ENCODE measurements around the gene GLIPR1L1.
"Not testable (repeated sequence)": the region's sequence is repeated elsewhere in the genome, so short reads cannot be mapped to it uniquely, and the experiment has no call there.

Gene GLIPR1L1, protein sequence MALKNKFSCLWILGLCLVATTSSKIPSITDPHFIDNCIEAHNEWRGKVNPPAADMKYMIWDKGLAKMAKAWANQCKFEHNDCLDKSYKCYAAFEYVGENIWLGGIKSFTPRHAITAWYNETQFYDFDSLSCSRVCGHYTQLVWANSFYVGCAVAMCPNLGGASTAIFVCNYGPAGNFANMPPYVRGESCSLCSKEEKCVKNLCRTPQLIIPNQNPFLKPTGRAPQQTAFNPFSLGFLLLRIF

DNA sequence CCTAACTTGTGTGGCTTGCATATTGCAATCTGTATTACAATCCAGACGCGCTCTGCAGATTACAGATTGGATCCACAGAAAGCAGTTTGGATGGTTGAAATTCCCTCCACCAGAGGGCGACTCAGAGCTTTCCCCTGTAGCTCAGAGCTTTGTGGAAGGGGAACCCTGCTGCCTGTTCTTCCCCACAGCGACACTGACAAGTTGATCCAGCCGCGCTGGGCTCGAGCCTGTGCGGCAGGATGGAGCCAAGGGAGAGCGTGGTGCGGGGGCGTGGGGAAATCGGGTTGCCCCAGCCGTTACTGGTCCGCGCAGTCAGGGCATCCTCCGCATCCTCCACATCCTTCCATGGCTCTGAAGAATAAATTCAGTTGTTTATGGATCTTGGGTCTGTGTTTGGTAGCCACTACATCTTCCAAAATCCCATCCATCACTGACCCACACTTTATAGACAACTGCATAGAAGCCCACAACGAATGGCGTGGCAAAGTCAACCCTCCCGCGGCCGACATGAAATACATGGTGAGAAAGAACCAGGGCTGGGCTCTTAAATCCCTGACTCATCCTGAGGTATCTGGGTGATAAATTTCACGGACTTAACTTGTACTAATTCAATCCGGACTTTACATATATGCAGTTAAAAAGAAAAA is at the start of gene GLIPR1L1:
Gene GLIPR1L1 (plus strand): TSS at position 287 of the 647 bp plus-strand sequence. CDS start 59 bp downstream, at position 346.
- peak; percentile 66 for DNase-seq

DNA sequence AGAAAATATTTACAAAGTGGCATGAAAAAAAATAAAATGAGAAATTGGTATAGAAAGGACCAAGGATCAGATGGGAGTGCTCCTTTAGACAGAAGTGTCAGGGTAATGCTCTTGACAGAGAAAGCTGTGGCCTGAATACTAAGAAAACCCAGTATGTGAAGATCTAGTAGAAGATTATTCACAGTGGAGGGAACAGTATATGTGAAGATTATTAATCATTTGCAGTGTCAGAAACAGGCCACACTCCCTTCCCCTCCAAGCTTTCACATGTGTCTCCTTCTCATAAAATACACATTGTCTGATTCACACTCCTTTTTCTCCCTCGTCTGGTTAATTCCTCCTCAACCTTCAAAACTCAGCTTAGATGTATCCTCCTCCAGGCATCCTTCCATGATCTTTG is 45.6 kb upstream of the GLIPR1L1 start:
- DNase-seq: no peak

DNA sequence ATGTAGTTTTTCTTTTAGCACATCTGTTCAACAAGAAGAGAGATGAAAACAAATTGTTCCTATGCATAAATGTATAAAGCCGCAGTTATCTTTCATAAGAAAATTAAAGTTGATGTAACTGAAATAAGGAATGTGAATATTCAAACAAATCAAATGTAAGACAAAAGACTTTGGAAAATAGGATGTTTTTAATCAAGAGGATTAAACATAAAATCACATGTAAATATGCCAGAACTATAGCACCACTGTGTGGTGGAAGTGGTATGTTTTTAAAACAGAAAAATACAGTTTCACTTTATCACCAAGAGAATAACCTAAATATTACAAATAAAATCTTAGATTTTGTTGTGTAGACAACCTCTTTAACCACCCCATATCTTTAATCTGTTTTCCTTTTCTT is 44.7 kb upstream of the GLIPR1L1 start:
- DNase-seq: no peak

DNA sequence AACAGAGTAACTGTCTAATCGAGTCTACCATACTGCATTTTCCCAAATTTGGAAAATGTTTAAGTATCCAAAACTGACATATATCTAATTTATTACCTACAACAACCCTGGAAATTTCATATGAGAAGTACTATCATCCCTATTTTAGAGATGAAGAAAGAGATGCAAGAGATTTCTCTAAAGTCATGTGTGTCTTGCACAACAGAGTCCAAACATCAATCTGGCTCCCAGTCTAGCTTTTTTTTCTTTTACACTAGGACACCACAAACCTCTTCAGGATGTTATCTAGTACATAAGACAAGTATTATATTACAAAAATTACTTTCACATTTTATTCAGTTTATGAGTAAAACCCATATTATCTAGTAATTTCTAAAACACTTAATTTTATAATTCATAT is 43.5 kb upstream of the GLIPR1L1 start:
- no peak for DNase-seq

DNA sequence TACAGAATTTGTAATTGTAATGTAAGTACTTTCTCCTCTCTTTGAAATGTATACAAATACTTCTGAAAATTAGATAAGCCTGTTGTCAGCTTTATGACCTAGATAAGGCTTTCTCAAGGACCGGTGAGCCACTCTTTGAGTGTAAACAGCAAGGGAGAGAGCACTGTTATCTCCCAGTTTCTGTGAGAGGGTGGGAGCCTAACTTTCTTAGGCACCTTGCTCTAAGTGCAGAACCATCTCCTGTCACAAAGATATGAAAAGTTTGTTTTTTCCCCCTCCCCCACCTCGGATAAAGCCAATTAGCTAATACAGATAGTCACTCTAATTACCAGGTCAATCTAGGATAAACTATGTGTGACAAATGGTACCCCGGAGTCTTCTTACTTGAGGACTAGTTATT is 40.1 kb upstream of the GLIPR1L1 start:
- DNase-seq: no peak

DNA sequence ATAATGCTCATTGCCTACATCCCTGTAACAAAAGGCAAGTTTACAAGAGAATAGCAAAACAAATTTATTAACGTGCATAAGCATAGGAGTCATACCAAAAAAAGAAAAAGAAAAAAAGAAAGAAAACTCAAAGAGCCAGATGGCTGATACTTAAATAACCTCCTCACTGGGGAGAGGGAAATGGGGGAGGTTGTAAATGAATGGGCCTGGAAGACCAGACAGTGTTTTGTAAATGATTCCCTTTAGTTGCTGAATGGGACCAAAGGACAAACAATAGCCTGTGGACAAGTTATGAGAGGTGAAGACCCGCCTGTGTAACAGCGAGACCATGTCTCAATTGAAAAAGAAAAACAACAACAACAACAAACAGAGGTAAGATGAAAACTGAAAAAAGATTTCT is 39.7 kb upstream of the GLIPR1L1 start:
- DNase-seq: no peak

DNA sequence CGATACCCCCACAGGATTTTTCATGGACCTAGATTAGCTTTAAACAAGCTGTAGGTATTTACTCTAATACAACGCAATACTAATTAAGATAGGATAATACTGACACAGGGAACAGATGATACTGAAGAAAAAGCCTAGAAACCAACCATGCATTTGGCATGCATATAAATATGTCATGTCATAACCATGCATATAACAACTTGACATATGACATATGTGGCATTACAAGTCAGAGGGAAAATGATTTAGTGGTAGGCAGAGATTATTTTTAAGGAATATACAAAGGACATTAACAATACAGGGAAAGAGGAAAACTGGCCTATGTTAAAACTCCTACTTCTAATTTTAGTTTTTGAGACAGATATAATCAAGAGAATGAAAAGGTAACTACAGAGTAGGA is 32.2 kb upstream of the GLIPR1L1 start:
- DNase-seq: no peak

DNA sequence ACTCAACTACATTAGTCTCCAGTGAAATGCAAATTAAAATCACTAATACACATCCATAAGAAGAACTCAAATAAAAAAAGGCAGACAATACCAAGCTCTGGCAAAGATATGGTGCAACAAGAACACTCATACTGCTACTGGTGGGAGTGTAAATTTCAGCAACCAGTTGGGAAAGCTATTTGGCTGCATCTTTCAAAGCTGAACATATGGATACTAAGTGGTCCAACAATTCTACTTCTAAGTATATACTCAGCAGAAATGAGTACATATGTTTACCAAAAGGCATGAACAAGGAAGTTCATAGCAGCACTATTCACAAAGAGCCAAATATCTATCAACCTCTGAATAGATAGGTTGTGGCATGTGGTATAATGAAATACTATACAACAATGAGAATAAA is 31.7 kb upstream of the GLIPR1L1 start:
- no peak for DNase-seq

DNA sequence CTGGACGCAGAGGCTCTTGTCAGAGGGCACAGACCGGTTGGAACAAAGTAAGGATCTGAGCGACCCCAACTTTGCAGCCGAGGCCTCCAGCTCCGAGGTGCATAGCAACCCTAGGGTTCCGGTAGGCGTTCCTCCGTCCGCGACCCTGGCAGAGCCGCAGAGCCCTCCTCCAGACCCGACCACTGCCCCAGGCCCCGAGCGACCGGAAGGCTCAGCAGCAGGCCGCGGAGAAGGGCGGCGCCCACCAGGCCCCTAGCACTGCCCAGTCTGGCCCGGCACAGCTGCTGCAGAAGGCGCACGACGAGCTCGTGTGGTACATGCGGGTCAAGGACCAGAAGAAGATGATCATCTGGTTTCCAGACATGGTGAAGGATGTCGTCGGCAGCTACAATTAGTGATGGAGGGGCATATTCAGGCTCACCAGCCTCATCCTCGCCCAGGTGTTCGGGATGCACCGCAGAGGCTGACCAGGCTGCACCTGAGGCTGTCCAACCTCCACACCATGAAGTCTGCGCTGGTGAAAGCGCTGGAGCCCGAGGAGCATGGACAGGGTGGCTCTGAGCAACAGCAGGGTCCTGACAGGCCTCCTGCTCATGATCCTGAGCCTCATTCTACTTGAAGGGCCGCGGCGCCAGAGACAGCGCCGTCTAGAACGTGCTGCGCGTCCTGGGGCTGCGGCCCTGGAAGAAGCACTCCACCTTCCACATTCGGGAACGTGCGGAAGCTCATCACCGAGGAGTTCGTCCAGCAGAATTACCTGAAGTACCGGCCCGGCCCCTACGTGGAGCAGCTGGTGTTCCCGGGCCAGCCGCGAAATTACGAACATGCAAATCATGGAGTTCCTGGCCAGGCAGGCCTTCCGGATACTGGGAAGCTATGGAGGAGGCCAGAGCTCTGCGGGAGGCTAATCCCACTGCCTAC is 28.8 kb upstream of the GLIPR1L1 start:
- DNase-seq: no peak

DNA sequence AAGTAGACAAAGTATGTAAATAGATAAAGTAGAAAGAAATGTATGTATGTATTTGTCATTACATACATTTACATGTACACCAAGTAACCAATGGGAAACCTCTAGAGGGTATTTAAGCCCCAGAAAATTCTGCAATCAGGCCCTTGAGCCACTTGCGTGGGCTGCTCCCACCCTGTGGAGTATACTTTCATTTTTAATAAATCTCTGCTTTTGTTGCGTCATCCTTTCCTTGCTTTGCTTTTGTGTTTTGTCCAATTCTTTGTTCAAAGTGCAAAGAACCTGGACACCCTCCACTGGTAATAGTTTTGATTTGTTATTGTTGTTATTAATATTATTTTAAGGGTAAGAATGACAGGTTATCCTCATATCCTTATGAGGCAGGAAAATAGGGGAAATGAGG is 26.2 kb upstream of the GLIPR1L1 start:
- no peak for DNase-seq

DNA sequence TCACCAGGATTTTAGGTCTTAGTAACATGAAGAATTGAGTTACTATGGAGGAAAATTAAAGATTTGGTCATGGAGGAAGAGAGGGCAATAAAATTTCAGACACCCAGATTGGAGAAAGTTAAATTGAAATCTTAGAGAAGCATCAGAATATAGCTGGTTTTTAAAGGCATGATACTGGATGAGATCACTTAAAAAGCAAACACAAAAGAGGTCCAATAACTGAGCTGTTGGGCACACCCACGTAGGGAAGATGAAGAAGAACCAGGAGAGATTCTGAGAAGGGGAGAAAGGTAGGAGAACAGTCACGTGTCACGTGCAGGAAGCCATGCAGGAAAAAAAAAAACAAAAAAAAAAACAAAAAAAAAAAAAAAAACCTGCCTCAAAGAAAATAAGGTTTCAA is 23.1 kb upstream of the GLIPR1L1 start:
- DNase-seq: no peak

DNA sequence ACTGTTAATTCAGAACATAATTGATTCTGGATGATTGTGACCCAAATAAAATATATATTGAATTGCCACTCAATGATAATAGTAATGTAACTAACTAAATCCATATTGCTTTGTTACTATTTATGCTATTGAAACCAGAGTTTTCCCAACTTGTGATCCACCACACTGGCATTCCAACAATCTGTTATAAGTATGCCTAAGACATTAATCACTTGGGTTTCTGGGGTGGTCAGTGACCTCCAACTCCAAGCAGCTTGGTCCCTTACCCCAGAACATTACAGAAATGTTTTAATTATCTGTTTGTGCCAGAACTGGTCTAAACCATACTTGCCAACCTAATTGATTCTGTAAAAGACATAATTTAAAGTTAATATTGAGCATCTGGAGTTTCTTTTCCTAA is 19.0 kb upstream of the GLIPR1L1 start:
- DNase-seq: no peak

DNA sequence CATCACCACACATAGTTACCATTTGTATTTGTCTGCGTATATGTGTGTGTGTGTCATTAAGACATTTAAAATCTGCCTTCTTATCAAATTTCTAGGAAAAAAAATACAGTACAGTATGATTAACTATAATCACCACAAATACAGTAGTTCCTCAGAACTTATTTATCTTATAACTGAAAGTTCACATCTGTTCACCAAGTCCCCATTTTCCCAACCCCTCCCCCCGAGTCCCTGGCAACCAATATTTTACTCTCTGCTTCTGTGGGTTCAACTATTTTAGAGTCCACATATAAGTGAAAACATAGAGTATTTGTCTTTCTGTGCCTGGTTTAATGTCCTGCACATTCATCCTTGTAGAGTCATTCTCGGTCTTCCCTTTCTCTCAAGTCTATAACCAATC is 16.7 kb upstream of the GLIPR1L1 start:
- DNase-seq: no peak

DNA sequence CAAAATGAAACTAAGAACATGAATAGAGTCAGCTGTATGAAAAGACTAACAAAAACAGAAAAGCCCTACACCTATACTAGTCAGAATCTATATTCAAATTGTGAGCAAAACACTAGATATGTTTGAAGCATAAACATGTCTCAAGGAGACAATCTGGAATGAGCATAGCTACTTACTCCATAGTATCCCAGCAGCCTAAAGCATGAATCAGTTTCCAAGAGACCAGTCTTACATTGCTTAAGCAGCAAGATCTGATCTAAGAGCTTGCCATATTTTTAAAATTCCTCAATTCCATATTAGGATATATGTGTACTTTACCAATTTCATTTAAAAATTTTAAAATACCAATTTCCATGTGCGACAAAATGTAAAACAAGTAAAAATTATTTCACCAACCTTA is 12.0 kb upstream of the GLIPR1L1 start:
- DNase-seq: no peak

DNA sequence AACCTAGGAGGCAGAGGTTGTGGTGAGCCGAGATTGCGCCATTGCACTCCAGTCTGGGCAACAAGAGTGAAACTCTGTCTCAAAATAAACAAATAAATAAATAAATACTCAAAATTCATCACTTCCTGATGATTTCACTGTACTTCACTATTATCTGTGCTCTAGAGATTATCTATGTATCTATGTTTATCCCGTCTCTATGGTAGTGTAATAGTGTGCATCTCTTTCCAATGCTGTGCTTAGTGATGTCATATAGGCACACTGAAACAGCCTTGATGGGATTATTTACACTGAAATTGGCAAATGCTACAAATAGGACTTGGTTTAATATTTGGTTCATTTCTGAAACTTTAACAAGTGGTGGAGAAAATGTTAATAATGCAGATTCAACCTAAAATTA is 10.8 kb upstream of the GLIPR1L1 start:
- DNase-seq: no peak

DNA sequence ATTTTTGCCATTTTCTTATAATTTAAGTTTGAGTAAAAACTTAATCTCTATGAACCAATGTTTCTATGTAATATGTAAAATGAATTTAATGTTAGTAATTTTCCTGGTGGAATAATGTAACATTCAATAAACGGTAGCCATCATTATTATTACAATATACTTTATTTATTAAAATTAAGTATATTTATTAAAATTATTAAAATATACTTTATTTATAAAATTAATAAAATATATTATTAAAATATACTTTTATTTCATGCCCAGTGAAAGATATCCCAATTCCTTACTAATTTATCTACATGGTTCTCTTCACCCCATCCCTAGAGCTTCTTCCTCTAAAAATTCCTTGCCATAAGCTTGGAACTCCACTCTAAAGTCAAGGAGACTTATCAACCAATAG is 6.8 kb upstream of the GLIPR1L1 start:
- DNase-seq: no peak

DNA sequence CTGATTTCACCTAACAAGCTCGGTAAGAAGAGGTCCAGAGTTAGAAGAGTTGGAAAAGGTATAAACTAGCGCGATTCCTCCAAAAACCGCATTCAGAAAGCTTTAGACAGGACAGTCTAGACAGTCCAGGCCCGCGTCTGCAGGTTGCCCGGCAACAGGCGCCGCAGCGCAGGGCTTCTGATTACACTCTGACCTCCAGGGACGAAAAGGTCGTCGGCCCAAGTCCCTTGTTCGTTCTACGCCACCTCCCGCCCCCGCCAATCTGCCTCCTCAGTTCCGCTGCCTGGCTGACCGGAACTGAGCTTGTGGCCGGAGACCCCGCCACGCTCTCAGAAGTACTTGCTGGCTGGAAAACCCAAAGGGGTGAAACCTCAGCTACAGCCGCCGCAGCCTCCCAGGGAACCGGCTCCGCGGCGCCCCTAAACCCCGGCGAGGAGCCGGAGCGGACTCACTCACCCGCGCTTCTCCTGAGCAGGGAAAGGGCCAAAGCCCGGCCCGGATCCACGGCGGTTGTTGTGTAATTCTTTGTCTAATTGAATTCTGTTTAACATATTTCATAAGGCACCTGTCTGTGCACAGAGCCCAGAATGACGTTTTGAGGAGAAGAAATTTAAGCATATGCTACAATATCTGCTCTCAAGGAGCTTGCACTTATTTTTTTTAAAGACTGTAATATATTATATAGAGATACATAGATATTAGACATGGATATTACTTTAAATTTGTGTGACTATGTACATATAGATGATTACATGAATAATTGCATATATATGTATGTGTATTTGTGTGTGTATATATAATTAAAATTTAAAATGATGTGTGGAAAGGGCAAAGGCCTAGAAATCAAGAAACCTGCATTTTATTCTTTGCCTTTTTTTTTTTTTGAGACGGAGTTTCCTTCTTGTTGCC is 4.3 kb upstream of the GLIPR1L1 start, which contains the start of gene CAPS2:
Gene CAPS2 (minus strand): TSS at position 407 of the 909 bp plus-strand sequence. CDS start 3,826 bp downstream, outside the sequence.
- peak; percentile 26 for DNase-seq

DNA sequence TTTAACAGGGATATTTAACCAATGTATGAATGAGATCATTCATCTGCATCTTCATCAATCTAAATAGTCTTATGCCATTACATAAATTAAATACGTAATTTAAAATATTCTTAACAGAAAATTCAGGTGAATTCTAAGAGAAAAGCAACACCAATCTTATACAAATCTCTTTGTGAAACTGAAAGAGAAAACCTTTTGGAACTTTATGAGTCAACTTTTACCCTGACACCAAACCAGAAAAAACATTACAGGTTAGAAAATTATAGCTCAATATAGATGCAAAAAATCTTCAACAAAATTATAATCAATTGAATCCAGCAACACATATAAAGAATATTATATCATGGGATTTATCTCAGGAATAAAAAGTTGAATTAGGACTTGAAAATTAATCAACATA is 3.4 kb downstream of the GLIPR1L1 start:
- no peak for DNase-seq

DNA sequence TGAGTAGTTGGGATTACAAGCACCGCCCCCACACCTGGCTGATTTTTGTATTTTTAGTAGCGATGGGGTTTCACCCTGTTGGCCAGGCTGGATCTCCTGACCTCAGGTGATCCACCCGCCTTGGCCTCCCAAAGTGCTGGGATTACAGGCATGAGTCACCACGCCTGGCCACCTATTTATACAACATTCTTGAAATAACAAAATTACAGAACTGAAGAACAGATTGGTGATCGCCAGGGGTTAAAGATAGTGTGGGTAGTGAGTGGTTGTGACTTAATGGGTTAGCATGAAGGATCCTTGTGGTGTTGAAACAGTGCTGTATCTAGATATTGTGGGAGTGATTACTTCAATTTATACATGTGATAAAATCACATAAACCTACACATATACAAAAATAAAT is 7.4 kb downstream of the GLIPR1L1 start:
- DNase-seq: no peak

DNA sequence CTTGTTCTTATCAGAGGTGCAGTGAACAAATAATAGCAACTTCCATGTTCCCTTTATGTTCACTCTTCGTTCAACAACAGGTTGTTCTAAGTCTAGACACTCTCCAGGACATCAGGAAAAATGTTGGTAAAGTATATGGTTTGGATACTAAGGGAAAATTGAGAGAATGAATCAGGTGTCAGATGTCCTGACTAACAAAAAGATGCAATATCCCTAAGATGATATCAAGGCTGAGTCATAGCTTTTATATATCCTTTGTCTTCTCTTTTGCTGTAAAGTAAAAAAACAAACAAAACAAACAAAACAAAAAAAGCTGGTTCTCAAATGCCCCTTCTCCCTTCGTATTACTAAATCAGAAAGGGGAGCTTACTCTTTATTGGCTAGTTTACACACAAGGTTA is 11.1 kb downstream of the GLIPR1L1 start:
- DNase-seq: no peak

DNA sequence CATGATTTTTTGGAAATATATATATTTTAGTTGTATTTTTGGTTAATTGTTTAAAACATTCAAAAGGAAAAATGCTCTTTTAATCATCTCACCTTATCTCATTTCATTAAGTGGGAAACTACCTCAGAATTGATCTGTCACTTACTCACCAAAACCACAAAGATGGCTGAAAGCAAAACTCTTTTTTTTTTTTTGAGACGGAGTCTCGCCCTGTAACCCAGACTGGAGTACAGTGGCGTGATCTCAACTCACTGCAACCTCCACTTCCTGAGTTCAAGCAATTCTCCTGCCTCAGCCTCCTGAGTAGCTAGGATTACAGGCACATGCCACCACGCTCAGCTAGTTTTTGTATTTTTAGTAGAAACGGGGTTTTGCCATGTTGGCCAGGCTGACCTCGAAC is 11.7 kb downstream of the GLIPR1L1 start:
- DNase-seq: not testable (repeated sequence)

DNA sequence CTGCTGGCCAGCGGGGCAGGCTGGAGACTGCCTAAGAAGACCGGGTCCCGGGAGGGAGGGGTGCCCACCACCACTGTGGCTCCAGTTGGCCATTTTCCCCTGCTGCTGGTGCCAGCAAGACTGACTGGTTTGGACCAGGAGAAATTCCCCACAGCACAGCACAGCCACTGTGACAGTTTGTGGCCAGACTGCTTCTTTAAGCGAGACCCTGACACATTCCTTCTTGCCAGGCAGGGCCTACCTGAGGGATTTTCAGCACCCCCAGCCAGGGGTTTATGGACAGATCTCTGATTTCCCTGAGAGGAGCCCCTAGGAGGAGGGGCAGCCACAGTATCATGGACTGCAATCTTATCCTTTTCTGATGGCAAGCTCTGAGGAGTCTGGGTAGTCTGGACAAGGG is 15.5 kb downstream of the GLIPR1L1 start:
- no peak for DNase-seq

DNA sequence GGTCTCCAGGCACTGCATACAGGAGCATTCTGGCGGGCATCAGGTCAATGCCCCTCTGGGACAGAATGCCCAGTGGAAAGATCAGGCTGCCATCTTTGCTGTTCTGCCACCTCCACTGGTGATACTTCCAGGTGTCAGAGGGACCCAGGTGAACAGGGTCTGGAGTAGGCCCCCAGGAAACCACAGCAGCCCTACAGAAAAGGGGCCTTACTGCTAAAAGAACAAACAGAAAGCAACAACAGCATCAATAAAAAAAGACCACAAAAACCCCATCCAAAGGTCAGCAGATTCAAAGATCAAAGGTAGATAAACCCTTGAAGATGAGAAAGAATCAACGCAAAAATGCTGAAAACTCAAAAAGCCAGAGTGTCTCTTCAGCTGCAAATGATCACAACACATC is 15.9 kb downstream of the GLIPR1L1 start:
- no peak for DNase-seq
